BLaER1 (cell line): ENCODE measurements around the gene ARHGAP8.
"Not testable (repeated sequence)": the region's sequence is repeated elsewhere in the genome, so short reads cannot be mapped to it uniquely, and the experiment has no call there.

Experiments used
- H3K27ac ChIP-seq: shearing (Covaris generic); formaldehyde crosslinking; 2 replicates; pipeline ENCODE4 v1.8.1; 2022
- H3K27me3 ChIP-seq: shearing (Covaris generic); formaldehyde crosslinking; 2 replicates; pipeline ENCODE4 v1.8.1; 2022
- H3K36me3 ChIP-seq: shearing (Covaris generic); formaldehyde crosslinking; 2 replicates; pipeline ENCODE4 v1.8.1; 2022
- H3K4me1 ChIP-seq: shearing (Covaris generic); formaldehyde crosslinking; 2 replicates; pipeline ENCODE4 v1.8.1; 2022
- H3K4me2 ChIP-seq: shearing (Covaris generic); formaldehyde crosslinking; 2 replicates; pipeline ENCODE4 v1.8.1; 2022
- H3K4me3 ChIP-seq: shearing (Covaris generic); formaldehyde crosslinking; 2 replicates; pipeline ENCODE4 v1.8.1; 2022
- H3K9ac ChIP-seq: shearing (Covaris generic); formaldehyde crosslinking; 2 replicates; pipeline ENCODE4 v1.8.1; 2022
- H3K9me3 ChIP-seq: shearing (Covaris generic); formaldehyde crosslinking; 2 replicates; pipeline ENCODE4 v1.8.1; 2022
- H4K20me1 ChIP-seq: shearing (Covaris generic); formaldehyde crosslinking; 2 replicates; pipeline ENCODE4 v1.8.1; 2022
- Cebpa-rat ChIP-seq: shearing (Covaris generic); IDR thresholded peaks from 2 replicates; pipeline ENCODE4 v1.8.1; 2022

The ARHGAP8 gene

DNA sequence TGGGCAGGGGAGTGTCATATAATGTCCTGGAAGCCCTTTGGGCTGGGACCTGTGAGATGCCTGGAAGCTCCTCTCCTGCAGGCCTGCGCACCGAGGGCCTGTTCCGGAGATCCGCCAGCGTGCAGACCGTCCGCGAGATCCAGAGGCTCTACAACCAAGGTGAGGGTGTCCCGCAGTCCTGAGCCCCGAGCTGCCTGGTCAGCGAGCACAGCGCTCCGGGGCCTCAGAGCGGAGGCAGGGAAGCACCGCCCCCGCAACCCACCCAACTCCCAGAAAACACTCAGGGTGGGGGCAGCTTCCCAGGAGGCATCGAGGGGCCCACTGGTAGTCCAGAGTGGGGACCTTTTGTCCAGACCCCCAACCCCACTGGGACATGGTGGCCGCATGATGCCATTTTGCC, 95.5 kb downstream of the ARHGAP8 start:
- no peak for TF ChIP-seq Cebpa-rat
- no peak overlapping the region for H3K27ac ChIP-seq

GRCh38 chr22:44848296-44848741, 95.9 kb downstream of the ARHGAP8 start:
- Histone ChIP-seq H3K36me3 (no peaks in the 10 kb centered on the region; the same call in 1 of the 2 replicates), H3K4me3 (no peak overlapping the region), H3K27ac (no peak overlapping the region), H3K9me3 (peaks cover 19% of the 10 kb centered on the region), H4K20me1 (no peaks in the 10 kb centered on the region), H3K4me1 (no peaks in the 10 kb centered on the region), H3K9ac (no peak overlapping the region), H3K4me2 (no peak overlapping the region), H3K27me3 (no peaks in the 10 kb centered on the region)
- TF ChIP-seq Cebpa-rat, result no peak

More for the DNA sequence above, 95.5 kb downstream of the ARHGAP8 start:
- H3K4me1 ChIP-seq, result no peaks in the 10 kb centered on the region
- no peak overlapping the region for H3K4me2 ChIP-seq
- H4K20me1 ChIP-seq, result no peaks in the 10 kb centered on the region
- no peaks in the 10 kb centered on the region for H3K27me3 ChIP-seq
- no peaks in the 10 kb centered on the region; the same call in 1 of the 2 replicates for H3K36me3 ChIP-seq
- H3K9me3 ChIP-seq, result peaks cover 19% of the 10 kb centered on the region
- no peak overlapping the region for H3K4me3 ChIP-seq
- H3K9ac ChIP-seq, result no peak overlapping the region

DNA sequence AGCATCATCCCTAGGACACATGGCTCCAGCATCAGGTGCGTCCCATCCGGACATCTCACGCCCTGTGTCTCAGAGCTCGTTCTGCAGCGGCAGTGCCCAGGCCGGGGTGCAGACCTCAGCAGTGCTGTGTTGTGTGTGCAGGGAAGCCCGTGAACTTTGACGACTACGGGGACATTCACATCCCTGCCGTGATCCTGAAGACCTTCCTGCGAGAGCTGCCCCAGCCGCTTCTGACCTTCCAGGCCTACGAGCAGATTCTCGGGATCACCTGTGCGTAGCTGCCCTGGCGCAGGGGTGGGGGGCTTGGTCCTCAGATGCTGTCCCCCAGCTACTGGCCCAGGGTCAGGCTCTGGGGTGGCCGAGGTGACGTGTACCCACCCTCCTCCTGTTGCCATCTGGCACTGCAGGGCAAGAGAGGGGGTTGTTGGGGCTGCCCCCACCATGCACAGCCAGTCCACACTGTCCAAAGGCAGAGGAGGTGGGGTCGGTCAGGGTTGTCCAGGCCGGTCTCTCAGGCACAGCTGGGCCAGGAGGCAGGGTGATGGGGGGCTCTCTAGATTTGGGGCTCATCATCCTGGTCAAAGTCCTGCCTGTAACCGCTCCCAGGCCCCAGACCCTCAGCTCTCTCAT, 96.5 kb downstream of the ARHGAP8 start:
- peaks cover 15% of the 10 kb centered on the region for H3K9me3 ChIP-seq
- H3K27me3 ChIP-seq, result no peaks in the 10 kb centered on the region
- H3K27ac ChIP-seq, result no peak overlapping the region
- no peaks in the 10 kb centered on the region for H4K20me1 ChIP-seq
- no peak for TF ChIP-seq Cebpa-rat
- no peaks in the 10 kb centered on the region for H3K4me1 ChIP-seq
- H3K4me2 ChIP-seq, result no peak overlapping the region
- no peak overlapping the region for H3K9ac ChIP-seq
- no peak overlapping the region for H3K4me3 ChIP-seq
- H3K36me3 ChIP-seq, result no peaks in the 10 kb centered on the region; the same call in 1 of the 2 replicates

DNA sequence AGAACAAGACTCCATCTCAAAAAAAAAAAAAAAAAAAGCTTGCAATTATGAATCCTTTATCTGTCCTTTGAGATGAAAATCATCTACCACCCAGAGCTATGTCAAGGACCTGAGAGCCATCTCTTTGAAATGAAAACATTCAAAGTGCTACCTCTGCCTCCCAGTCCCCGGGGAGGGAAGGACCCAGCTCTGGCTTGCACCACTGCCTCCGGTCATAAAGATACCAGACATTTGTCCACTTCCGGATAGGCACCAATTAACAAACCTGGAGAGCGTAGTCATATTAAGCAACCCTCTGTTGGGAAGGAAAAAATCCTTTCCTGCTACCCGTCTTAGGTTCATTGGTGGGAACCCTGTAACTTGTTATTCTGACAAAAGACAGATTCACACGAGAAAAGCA, 98.6 kb downstream of the ARHGAP8 start:
- Histone ChIP-seq H3K4me2 (no peak overlapping the region), H3K4me1 (no peaks in the 10 kb centered on the region), H3K36me3 (no peaks in the 10 kb centered on the region; the same call in 1 of the 2 replicates), H3K4me3 (no peak overlapping the region), H3K27ac (no peak overlapping the region), H4K20me1 (no peaks in the 10 kb centered on the region), H3K9ac (no peak overlapping the region), H3K27me3 (no peaks in the 10 kb centered on the region), H3K9me3 (no peaks in the 10 kb centered on the region)
- TF ChIP-seq Cebpa-rat, result no peak

- not testable (repeated sequence) for H3K9me3 ChIP-seq, H3K36me3 ChIP-seq, H3K9ac ChIP-seq, H3K27ac ChIP-seq, H3K27me3 ChIP-seq, H4K20me1 ChIP-seq, H3K4me3 ChIP-seq, H3K4me2 ChIP-seq, H3K4me1 ChIP-seq
These were observed 102.3 kb downstream of the ARHGAP8 start for GRCh38 chr22:44854641-44855040.

DNA sequence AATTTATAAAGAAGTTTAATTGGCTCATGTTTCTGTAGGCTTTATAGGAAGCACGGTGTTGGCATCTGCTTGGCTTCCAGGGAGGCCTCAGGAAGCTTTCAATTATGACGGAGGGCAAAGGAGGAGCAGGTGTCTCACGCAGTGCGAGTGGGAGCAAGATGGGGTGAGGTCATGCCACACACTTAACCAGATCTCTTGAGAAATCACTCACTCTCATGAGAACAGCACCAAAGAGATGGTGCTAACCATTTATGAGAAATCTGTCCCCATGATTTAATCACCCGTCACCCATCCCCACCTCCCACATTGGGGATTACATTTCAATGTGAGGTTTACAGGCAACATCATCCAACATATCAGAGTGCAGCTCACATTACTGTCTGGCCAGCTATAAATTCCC, 103.5 kb downstream of the ARHGAP8 start:
- no peak overlapping the region for H3K9ac ChIP-seq
- no peaks in the 10 kb centered on the region for H4K20me1 ChIP-seq
- no peak overlapping the region for H3K4me3 ChIP-seq
- H3K27ac ChIP-seq, result no peak overlapping the region
- no peaks in the 10 kb centered on the region for H3K27me3 ChIP-seq
- H3K36me3 ChIP-seq, result no peaks in the 10 kb centered on the region
- H3K4me1 ChIP-seq, result no peaks in the 10 kb centered on the region
- no peak for TF ChIP-seq Cebpa-rat
- H3K9me3 ChIP-seq, result no peaks in the 10 kb centered on the region
- no peak overlapping the region for H3K4me2 ChIP-seq

DNA sequence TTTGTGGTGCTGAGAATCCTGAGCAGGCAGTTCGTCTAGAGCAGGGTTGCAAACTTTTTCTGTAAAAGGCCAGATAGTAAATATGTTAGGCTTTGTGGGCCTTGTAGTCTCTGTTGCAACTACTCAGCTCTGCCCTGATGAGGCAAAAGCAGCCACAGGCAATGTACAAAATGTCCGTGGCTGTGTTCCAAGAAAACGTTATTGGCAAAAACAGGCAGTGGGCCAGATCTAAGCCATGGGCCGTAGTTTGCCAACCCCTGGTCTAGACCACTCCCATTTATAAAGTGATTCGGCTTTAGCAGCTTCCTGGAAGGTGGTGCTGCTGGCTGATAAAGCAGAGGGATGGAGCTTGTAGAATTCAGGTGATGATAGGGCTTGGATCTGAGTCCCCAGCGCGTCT, 106.4 kb downstream of the ARHGAP8 start:
- not testable (repeated sequence) for H3K9me3 ChIP-seq, H3K36me3 ChIP-seq, H3K9ac ChIP-seq, H4K20me1 ChIP-seq, H3K27me3 ChIP-seq, H3K4me2 ChIP-seq, H3K4me1 ChIP-seq, H3K27ac ChIP-seq, H3K4me3 ChIP-seq

DNA sequence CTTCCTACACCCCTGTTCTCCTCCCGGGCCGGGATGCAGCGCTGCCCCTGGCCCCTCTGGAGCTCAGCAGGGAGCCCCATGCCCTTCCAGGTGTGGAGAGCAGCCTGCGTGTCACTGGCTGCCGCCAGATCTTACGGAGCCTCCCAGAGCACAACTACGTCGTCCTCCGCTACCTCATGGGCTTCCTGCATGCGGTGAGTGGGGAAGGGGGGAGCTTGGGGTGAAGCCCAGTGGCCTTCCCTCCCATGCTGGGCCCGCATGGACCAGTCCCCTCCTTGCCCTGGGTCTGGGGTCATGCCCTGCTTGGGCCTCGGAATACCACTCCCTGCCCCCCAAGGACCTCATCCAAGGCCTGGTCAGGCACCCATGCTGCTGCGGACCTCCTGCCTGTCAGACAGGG, 107.3 kb downstream of the ARHGAP8 start:
- TF ChIP-seq Cebpa-rat, result no peak
- H3K4me3 ChIP-seq, result no peak overlapping the region
- no peak overlapping the region for H3K4me2 ChIP-seq
- no peaks in the 10 kb centered on the region for H4K20me1 ChIP-seq
- no peaks in the 10 kb centered on the region for H3K4me1 ChIP-seq
- H3K27me3 ChIP-seq, result no peaks in the 10 kb centered on the region
- no peak overlapping the region for H3K27ac ChIP-seq
- H3K9me3 ChIP-seq, result no peaks in the 10 kb centered on the region
- H3K9ac ChIP-seq, result no peak overlapping the region
- H3K36me3 ChIP-seq, result no peaks in the 10 kb centered on the region

GRCh38 chr22:44860311-44860710, 107.9 kb downstream of the ARHGAP8 start:
- no peak overlapping the region for H3K27ac ChIP-seq
- no peaks in the 10 kb centered on the region for H3K27me3 ChIP-seq
- no peaks in the 10 kb centered on the region for H3K36me3 ChIP-seq
- no peak overlapping the region for H3K4me2 ChIP-seq
- no peak overlapping the region for H3K4me3 ChIP-seq
- no peak overlapping the region for H3K9ac ChIP-seq
- H4K20me1 ChIP-seq, result no peaks in the 10 kb centered on the region
- no peaks in the 10 kb centered on the region for H3K9me3 ChIP-seq
- TF ChIP-seq Cebpa-rat, result no peak
- no peaks in the 10 kb centered on the region for H3K4me1 ChIP-seq

DNA sequence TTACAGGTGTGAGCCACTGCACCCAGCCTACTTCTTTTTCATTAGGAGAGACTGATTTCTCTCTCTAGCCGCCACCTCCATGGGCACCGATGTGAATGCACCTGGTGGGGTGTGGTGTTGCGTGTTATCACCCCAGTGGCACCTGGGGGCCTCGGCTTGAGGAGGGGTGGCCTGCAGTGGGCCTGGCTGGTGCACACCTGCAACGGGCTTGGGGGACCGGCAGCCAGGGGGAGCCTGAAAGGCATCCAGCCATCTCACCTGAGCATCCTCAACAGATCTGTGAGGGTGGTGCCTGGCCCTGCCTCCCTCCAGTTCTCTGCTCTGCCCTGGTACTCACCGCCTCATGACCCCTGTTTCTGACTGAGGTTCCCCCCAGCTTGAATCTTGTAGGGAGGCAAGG, 108.9 kb downstream of the ARHGAP8 start:
- Histone ChIP-seq H4K20me1 (no peaks in the 10 kb centered on the region), H3K36me3 (no peaks in the 10 kb centered on the region), H3K4me1 (no peaks in the 10 kb centered on the region), H3K9ac (no peak overlapping the region), H3K4me3 (no peak overlapping the region), H3K9me3 (no peaks in the 10 kb centered on the region), H3K4me2 (no peak overlapping the region), H3K27ac (no peak overlapping the region), H3K27me3 (no peaks in the 10 kb centered on the region)
- TF ChIP-seq Cebpa-rat, result no peak

DNA sequence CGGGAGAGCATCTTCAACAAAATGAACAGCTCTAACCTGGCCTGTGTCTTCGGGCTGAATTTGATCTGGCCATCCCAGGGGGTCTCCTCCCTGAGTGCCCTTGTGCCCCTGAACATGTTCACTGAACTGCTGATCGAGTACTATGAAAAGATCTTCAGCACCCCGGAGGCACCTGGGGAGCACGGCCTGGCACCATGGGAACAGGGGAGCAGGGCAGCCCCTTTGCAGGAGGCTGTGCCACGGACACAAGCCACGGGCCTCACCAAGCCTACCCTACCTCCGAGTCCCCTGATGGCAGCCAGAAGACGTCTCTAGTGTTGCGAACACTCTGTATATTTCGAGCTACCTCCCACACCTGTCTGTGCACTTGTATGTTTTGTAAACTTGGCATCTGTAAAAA, 109.9 kb downstream of the ARHGAP8 start:
- Histone ChIP-seq H3K4me3 (no peak overlapping the region), H3K27me3 (no peaks in the 10 kb centered on the region), H3K4me2 (no peak overlapping the region), H3K27ac (no peak overlapping the region), H3K4me1 (no peaks in the 10 kb centered on the region), H4K20me1 (no peaks in the 10 kb centered on the region), H3K9me3 (no peaks in the 10 kb centered on the region), H3K36me3 (no peaks in the 10 kb centered on the region), H3K9ac (no peak overlapping the region)
- TF ChIP-seq Cebpa-rat, result no peak
